Ishikawa (cell line): ENCODE data around the gene MYBL2.

Experiments
- CREB1 ChIP-seq: IDR thresholded peaks from 2 replicates; pipeline ENCODE4 v1.6.1; 2012; ENCODE audit warnings: low read depth
- EP300 ChIP-seq: IDR thresholded peaks from 2 replicates; pipeline ENCODE4 v1.6.1; 2012; ENCODE audit warnings: borderline replicate concordance
- FOXM1 ChIP-seq: IDR thresholded peaks from 2 replicates; pipeline ENCODE4 v1.6.1; 2012; ENCODE audit warnings: low read depth, borderline replicate concordance
- NFIC ChIP-seq: IDR thresholded peaks from 2 replicates; pipeline ENCODE4 v1.6.1; 2012
- TCF12 ChIP-seq: IDR thresholded peaks from 2 replicates; pipeline ENCODE4 v1.6.1; 2012; ENCODE audit warnings: low read depth
- TEAD4 ChIP-seq: IDR thresholded peaks from 2 replicates; pipeline ENCODE4 v1.6.1; 2012
- YY1 ChIP-seq: IDR thresholded peaks from 2 replicates; pipeline ENCODE4 v1.6.1; 2012; ENCODE audit warnings: low read depth
- ZBTB7A ChIP-seq: IDR thresholded peaks from 2 replicates; pipeline ENCODE4 v1.6.1; 2012; ENCODE audit warnings: low read depth

GRCh38 chr20:43686820-43687219 is 19.9 kb downstream of the MYBL2 start:
- no peak for TF ChIP-seq CREB1
- no peak for TF ChIP-seq EP300
- TF ChIP-seq TCF12, result no peak
- TF ChIP-seq FOXM1, result no peak
- no peak for TF ChIP-seq TEAD4
- no peak for TF ChIP-seq NFIC
- TF ChIP-seq YY1, result no peak
- no peak for TF ChIP-seq ZBTB7A
